Activated naive CD4-positive, alpha-beta T cell treated with anti-CD3 and anti-CD28 coated beads, Interleukin-2, amount 50 U/mL, for 24 hours (primary cell): ENCODE data around the gene LY86.

Source experiments
- H3K27ac Mint-ChIP-seq: one replicate; pipeline ENCODE4 v1.8.0; 2021; ENCODE audit warnings: mild to moderate bottlenecking, mixed read lengths
- H3K27me3 Mint-ChIP-seq: one replicate; pipeline ENCODE4 v1.8.0; 2021; ENCODE audit warnings: mixed read lengths
- H3K36me3 Mint-ChIP-seq: one replicate; pipeline ENCODE4 v1.8.0; 2021; ENCODE audit warnings: mixed read lengths
- H3K4me1 Mint-ChIP-seq: one replicate; pipeline ENCODE4 v1.8.0; 2021; ENCODE audit warnings: mixed read lengths
- H3K4me3 Mint-ChIP-seq: one replicate; pipeline ENCODE4 v1.8.0; 2021; ENCODE audit warnings: mild to moderate bottlenecking, mixed read lengths
- H3K9me3 Mint-ChIP-seq: one replicate; pipeline ENCODE4 v1.8.0; 2021; ENCODE audit warnings: mixed read lengths

The LY86 gene

GRCh38 chr6:6586671-6587526 is 1.6 kb upstream of the LY86 start:
- Mint-ChIP-seq H3K4me1 (peaks cover 67% of the 10 kb centered on the region), H3K4me3 (peak overlapping the region; percentile 15), H3K27me3 (no peaks in the 10 kb centered on the region), H3K27ac (peak overlapping the region; percentile 76), H3K36me3 (no peaks in the 10 kb centered on the region), H3K9me3 (no peaks in the 10 kb centered on the region)

- peak overlapping the region; percentile 76 for H3K4me3 Mint-ChIP-seq
These were observed 840 bp upstream of the LY86 start for GRCh38 chr6:6587696-6588063.

GRCh38 chr6:6588924-6589709 is 597 bp downstream of the LY86 start:
- peaks cover 79% of the 10 kb centered on the region for H3K4me1 Mint-ChIP-seq
- peak overlapping the region; percentile 76 for H3K4me3 Mint-ChIP-seq
- H3K27ac Mint-ChIP-seq, result peak overlapping the region; percentile 89
- no peaks in the 10 kb centered on the region for H3K9me3 Mint-ChIP-seq
- H3K36me3 Mint-ChIP-seq, result no peaks in the 10 kb centered on the region
- H3K27me3 Mint-ChIP-seq, result no peaks in the 10 kb centered on the region

More at GRCh38 chr6:6587696-6588063, 840 bp upstream of the LY86 start:
- Mint-ChIP-seq H3K27me3 (no peaks in the 10 kb centered on the region), H3K36me3 (no peaks in the 10 kb centered on the region), H3K27ac (peak overlapping the region; percentile 83), H3K9me3 (no peaks in the 10 kb centered on the region), H3K4me1 (peaks cover 74% of the 10 kb centered on the region)

- H3K36me3 Mint-ChIP-seq, result no peaks in the 10 kb centered on the region
- H3K4me3 Mint-ChIP-seq, result no peak overlapping the region
- peaks cover 80% of the 10 kb centered on the region for H3K4me1 Mint-ChIP-seq
- no peaks in the 10 kb centered on the region for H3K27me3 Mint-ChIP-seq
- H3K27ac Mint-ChIP-seq, result no peak overlapping the region
- H3K9me3 Mint-ChIP-seq, result no peaks in the 10 kb centered on the region
These were observed 2.0 kb downstream of the LY86 start for GRCh38 chr6:6590530-6590929.

- Mint-ChIP-seq H3K9me3 (no peaks in the 10 kb centered on the region), H3K36me3 (no peaks in the 10 kb centered on the region), H3K27me3 (no peaks in the 10 kb centered on the region), H3K4me1 (peaks cover 91% of the 10 kb centered on the region), H3K27ac (peak overlapping the region; percentile 5), H3K4me3 (peak overlapping the region; percentile 42)
These were observed 3.4 kb downstream of the LY86 start for GRCh38 chr6:6591778-6592465.

GRCh38 chr6:6592826-6593475 is 4.4 kb downstream of the LY86 start:
- no peaks in the 10 kb centered on the region for H3K36me3 Mint-ChIP-seq
- peaks cover 84% of the 10 kb centered on the region for H3K4me1 Mint-ChIP-seq
- H3K27me3 Mint-ChIP-seq, result no peaks in the 10 kb centered on the region
- no peaks in the 10 kb centered on the region for H3K9me3 Mint-ChIP-seq
- no peak overlapping the region for H3K4me3 Mint-ChIP-seq
- H3K27ac Mint-ChIP-seq, result peak overlapping the region; percentile 60

GRCh38 chr6:6593867-6594468 is 5.4 kb downstream of the LY86 start:
- H3K36me3 Mint-ChIP-seq, result no peaks in the 10 kb centered on the region
- H3K4me1 Mint-ChIP-seq, result peaks cover 74% of the 10 kb centered on the region
- no peak overlapping the region for H3K27ac Mint-ChIP-seq
- H3K9me3 Mint-ChIP-seq, result no peaks in the 10 kb centered on the region
- H3K27me3 Mint-ChIP-seq, result no peaks in the 10 kb centered on the region
- no peak overlapping the region for H3K4me3 Mint-ChIP-seq

GRCh38 chr6:6595025-6595424 is 6.5 kb downstream of the LY86 start:
- H3K27ac Mint-ChIP-seq, result peak overlapping the region; percentile 5
- H3K4me3 Mint-ChIP-seq, result no peak overlapping the region
- no peaks in the 10 kb centered on the region for H3K9me3 Mint-ChIP-seq
- H3K36me3 Mint-ChIP-seq, result no peaks in the 10 kb centered on the region
- peaks cover 70% of the 10 kb centered on the region for H3K4me1 Mint-ChIP-seq
- no peaks in the 10 kb centered on the region for H3K27me3 Mint-ChIP-seq

GRCh38 chr6:6595952-6596351 is 7.4 kb downstream of the LY86 start:
- no peaks in the 10 kb centered on the region for H3K27me3 Mint-ChIP-seq
- no peaks in the 10 kb centered on the region for H3K9me3 Mint-ChIP-seq
- H3K36me3 Mint-ChIP-seq, result peaks cover 1% of the 10 kb centered on the region
- H3K27ac Mint-ChIP-seq, result peak overlapping the region; percentile 10
- peaks cover 65% of the 10 kb centered on the region for H3K4me1 Mint-ChIP-seq
- H3K4me3 Mint-ChIP-seq, result no peak overlapping the region

- H3K27ac Mint-ChIP-seq, result peak overlapping the region; percentile 10
- H3K4me3 Mint-ChIP-seq, result no peak overlapping the region
These were observed 8.2 kb downstream of the LY86 start for GRCh38 chr6:6596529-6597328.

GRCh38 chr6:6597682-6598081 is 9.2 kb downstream of the LY86 start:
- Mint-ChIP-seq H3K4me1 (peaks cover 52% of the 10 kb centered on the region), H3K27ac (no peak overlapping the region), H3K36me3 (peaks cover 1% of the 10 kb centered on the region), H3K27me3 (no peaks in the 10 kb centered on the region), H3K9me3 (no peaks in the 10 kb centered on the region), H3K4me3 (no peak overlapping the region)

More at GRCh38 chr6:6596529-6597328, 8.2 kb downstream of the LY86 start:
- Mint-ChIP-seq H3K9me3 (no peaks in the 10 kb centered on the region), H3K4me1 (peaks cover 57% of the 10 kb centered on the region), H3K36me3 (peaks cover 1% of the 10 kb centered on the region), H3K27me3 (no peaks in the 10 kb centered on the region)

GRCh38 chr6:6599468-6599873 is 11.0 kb downstream of the LY86 start:
- Mint-ChIP-seq H3K9me3 (no peaks in the 10 kb centered on the region), H3K27me3 (no peaks in the 10 kb centered on the region), H3K27ac (no peak overlapping the region), H3K4me1 (peaks cover 41% of the 10 kb centered on the region), H3K4me3 (no peak overlapping the region), H3K36me3 (peaks cover 1% of the 10 kb centered on the region)

- Mint-ChIP-seq H3K4me1 (peaks cover 29% of the 10 kb centered on the region), H3K27ac (peak overlapping the region; percentile 41), H3K36me3 (peaks cover 1% of the 10 kb centered on the region), H3K27me3 (no peaks in the 10 kb centered on the region), H3K4me3 (no peak overlapping the region), H3K9me3 (no peaks in the 10 kb centered on the region)
These were observed 12.4 kb downstream of the LY86 start for GRCh38 chr6:6600875-6601274.

- H3K9me3 Mint-ChIP-seq, result no peaks in the 10 kb centered on the region
- H3K27ac Mint-ChIP-seq, result no peak overlapping the region
- H3K27me3 Mint-ChIP-seq, result no peaks in the 10 kb centered on the region
- H3K4me3 Mint-ChIP-seq, result no peak overlapping the region
- peaks cover 16% of the 10 kb centered on the region for H3K4me1 Mint-ChIP-seq
- H3K36me3 Mint-ChIP-seq, result peaks cover 1% of the 10 kb centered on the region
These were observed 13.7 kb downstream of the LY86 start for GRCh38 chr6:6602262-6602661.
